ENCODE measurements around the gene SYT4.

Gene SYT4

GRCh38 chr18:43238429-43238828, 38.9 kb downstream of the SYT4 start:
- no peak for TF ChIP-seq SP1 (IDR thresholded peaks at IDR 0.05)
- ChIA-PET POLR2A (no interaction called here), CTCF (no interaction called here)
- no peak for DNase-seq (ENCODE audit: extremely low spot score)

- CTCF ChIA-PET: no interaction called here
- TF ChIP-seq HDGF (IDR thresholded peaks at IDR 0.05; ENCODE audit: borderline replicate concordance) (no peak), ZNF384 (IDR thresholded peaks at IDR 0.05) (no peak), ARNT (IDR thresholded peaks at IDR 0.05) (no peak), FOXA1 (IDR thresholded peaks at IDR 0.05) (no peak), SP1 (IDR thresholded peaks at IDR 0.05) (no peak), L3MBTL2 (conservative IDR thresholded peaks at IDR 0.05) (no peak), NFRKB (IDR thresholded peaks at IDR 0.05) (no peak), CTBP1 (IDR thresholded peaks at IDR 0.05; ENCODE audit: borderline replicate concordance) (no peak), PKNOX1 (IDR thresholded peaks at IDR 0.05) (no peak), TARDBP (IDR thresholded peaks at IDR 0.05) (no peak), LEF1 (IDR thresholded peaks at IDR 0.05; ENCODE audit: borderline replicate concordance) (no peak), FOXK2 (IDR thresholded peaks at IDR 0.05) (no peak), ELF4 (IDR thresholded peaks at IDR 0.05) (no peak), FOXM1 (IDR thresholded peaks at IDR 0.05; ENCODE audit: borderline replicate concordance) (no peak), BHLHE40 (IDR thresholded peaks at IDR 0.05; ENCODE audit: borderline replicate concordance) (no peak)
- no peak for DNase-seq (ENCODE audit: extremely low spot score)
- POLR2A ChIA-PET: interaction anchor here (0.6 kb wide), 1 partner anchor 260 kb away, joined by 3 read pairs; no protein-coding TSS in a partner anchor
Observed at GRCh38 chr18:43236921-43237320, 40.4 kb downstream of the SYT4 start.

GRCh38 chr18:43234889-43235288, 42.4 kb downstream of the SYT4 start:
- no peak for DNase-seq (ENCODE audit: extremely low spot score)
- ChIA-PET CTCF (no interaction called here), POLR2A (no interaction called here)

GRCh38 chr18:43222501-43222900, 54.8 kb downstream of the SYT4 start:
- TF ChIP-seq FOXM1 (IDR thresholded peaks at IDR 0.05; ENCODE audit: borderline replicate concordance): no peak
- TF ChIP-seq NFRKB (IDR thresholded peaks at IDR 0.05): no peak
- no peak for TF ChIP-seq TARDBP (IDR thresholded peaks at IDR 0.05)
- TF ChIP-seq FOXA1 (IDR thresholded peaks at IDR 0.05): no peak
- TF ChIP-seq HDGF (IDR thresholded peaks at IDR 0.05; ENCODE audit: borderline replicate concordance): no peak
- no peak for TF ChIP-seq LEF1 (IDR thresholded peaks at IDR 0.05; ENCODE audit: borderline replicate concordance)
- TF ChIP-seq L3MBTL2 (conservative IDR thresholded peaks at IDR 0.05): no peak
- no peak for TF ChIP-seq SUZ12 (IDR thresholded peaks at IDR 0.05)
- no peak for TF ChIP-seq CTBP1 (IDR thresholded peaks at IDR 0.05; ENCODE audit: borderline replicate concordance)
- TF ChIP-seq ARNT (IDR thresholded peaks at IDR 0.05): no peak
- TF ChIP-seq PKNOX1 (IDR thresholded peaks at IDR 0.05): no peak
- no peak for TF ChIP-seq BHLHE40 (IDR thresholded peaks at IDR 0.05; ENCODE audit: borderline replicate concordance)
- no peak for TF ChIP-seq SP1 (IDR thresholded peaks at IDR 0.05)
- no peak for TF ChIP-seq ELF4 (IDR thresholded peaks at IDR 0.05)
- TF ChIP-seq ZNF384 (IDR thresholded peaks at IDR 0.05): no peak
- TF ChIP-seq FOXK2 (IDR thresholded peaks at IDR 0.05): no peak
- DNase-seq (ENCODE audit: extremely low spot score): no peak
- ChIA-PET POLR2A (no interaction called here), CTCF (no interaction called here)

More at GRCh38 chr18:43234889-43235288, 42.4 kb downstream of the SYT4 start:
- TF ChIP-seq SP1 (IDR thresholded peaks at IDR 0.05) (no peak), FOXA1 (IDR thresholded peaks at IDR 0.05) (no peak), NFRKB (IDR thresholded peaks at IDR 0.05) (no peak), SUZ12 (IDR thresholded peaks at IDR 0.05) (no peak), HDGF (IDR thresholded peaks at IDR 0.05; ENCODE audit: borderline replicate concordance) (no peak), ARNT (IDR thresholded peaks at IDR 0.05) (no peak), ZNF384 (IDR thresholded peaks at IDR 0.05) (no peak), TARDBP (IDR thresholded peaks at IDR 0.05) (no peak), FOXK2 (IDR thresholded peaks at IDR 0.05) (no peak), CTBP1 (IDR thresholded peaks at IDR 0.05; ENCODE audit: borderline replicate concordance) (no peak), FOXM1 (IDR thresholded peaks at IDR 0.05; ENCODE audit: borderline replicate concordance) (no peak), PKNOX1 (IDR thresholded peaks at IDR 0.05) (no peak), ELF4 (IDR thresholded peaks at IDR 0.05) (no peak), LEF1 (IDR thresholded peaks at IDR 0.05; ENCODE audit: borderline replicate concordance) (no peak), L3MBTL2 (conservative IDR thresholded peaks at IDR 0.05) (no peak), BHLHE40 (IDR thresholded peaks at IDR 0.05; ENCODE audit: borderline replicate concordance) (no peak)

GRCh38 chr18:43220691-43221090, 56.6 kb downstream of the SYT4 start:
- TF ChIP-seq FOXK2 (IDR thresholded peaks at IDR 0.05) (no peak), L3MBTL2 (conservative IDR thresholded peaks at IDR 0.05) (no peak), NFRKB (IDR thresholded peaks at IDR 0.05) (no peak), FOXM1 (IDR thresholded peaks at IDR 0.05; ENCODE audit: borderline replicate concordance) (no peak), ELF4 (IDR thresholded peaks at IDR 0.05) (no peak), HDGF (IDR thresholded peaks at IDR 0.05; ENCODE audit: borderline replicate concordance) (no peak), TARDBP (IDR thresholded peaks at IDR 0.05) (no peak), ZNF384 (IDR thresholded peaks at IDR 0.05) (no peak), ARNT (IDR thresholded peaks at IDR 0.05) (no peak), BHLHE40 (IDR thresholded peaks at IDR 0.05; ENCODE audit: borderline replicate concordance) (no peak), PKNOX1 (IDR thresholded peaks at IDR 0.05) (no peak), LEF1 (IDR thresholded peaks at IDR 0.05; ENCODE audit: borderline replicate concordance) (no peak), SP1 (IDR thresholded peaks at IDR 0.05) (no peak)
- POLR2A ChIA-PET: no interaction called here
- CTCF ChIA-PET: no interaction called here
- DNase-seq (ENCODE audit: extremely low spot score): no peak

Measured in HEK293T (cell line).